OCI-LY1 (cell line): ENCODE data around the gene MTHFD1.

Experiments used
- EZH2 ChIP-seq: fragments of 200-600 bp; sonication (generic), shearing (Covaris generic); IDR thresholded peaks from 2 replicates; pipeline ENCODE4 v1.8.0; 2017; ENCODE audit warnings: borderline replicate concordance, mixed run types, mild to moderate bottlenecking, antibody characterized with exemption, low read length, moderate library complexity, mixed read lengths
- TF ChIP-seq, protein P1 (sequence below): fragments of 200-600 bp; sonication (generic), shearing (Covaris generic); IDR thresholded peaks from 2 replicates; pipeline ENCODE4 v1.5.1; 2017; ENCODE audit warnings: mild to moderate bottlenecking, antibody characterized with exemption, low read length, moderate library complexity, mixed read lengths

DNA sequence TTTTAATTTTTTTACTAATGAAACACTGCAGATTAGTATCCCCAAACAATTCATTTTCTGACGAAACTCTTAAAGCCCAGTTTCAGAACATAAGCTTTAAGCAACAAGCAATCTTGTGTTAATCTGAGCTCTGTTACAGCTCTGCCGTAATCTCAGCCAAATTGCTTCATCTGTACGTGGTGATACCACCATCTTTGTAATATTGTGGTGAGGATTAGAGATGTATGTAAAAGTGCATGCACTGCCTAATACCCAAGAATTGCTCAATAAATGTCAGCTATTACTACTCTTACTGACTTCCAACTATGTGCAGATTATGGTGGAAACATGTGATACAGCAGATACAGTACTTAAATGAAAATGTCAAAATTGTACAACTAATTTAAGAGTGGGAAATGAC is 78.9 kb downstream of the MTHFD1 start:
- TF ChIP-seq, protein P1, sequence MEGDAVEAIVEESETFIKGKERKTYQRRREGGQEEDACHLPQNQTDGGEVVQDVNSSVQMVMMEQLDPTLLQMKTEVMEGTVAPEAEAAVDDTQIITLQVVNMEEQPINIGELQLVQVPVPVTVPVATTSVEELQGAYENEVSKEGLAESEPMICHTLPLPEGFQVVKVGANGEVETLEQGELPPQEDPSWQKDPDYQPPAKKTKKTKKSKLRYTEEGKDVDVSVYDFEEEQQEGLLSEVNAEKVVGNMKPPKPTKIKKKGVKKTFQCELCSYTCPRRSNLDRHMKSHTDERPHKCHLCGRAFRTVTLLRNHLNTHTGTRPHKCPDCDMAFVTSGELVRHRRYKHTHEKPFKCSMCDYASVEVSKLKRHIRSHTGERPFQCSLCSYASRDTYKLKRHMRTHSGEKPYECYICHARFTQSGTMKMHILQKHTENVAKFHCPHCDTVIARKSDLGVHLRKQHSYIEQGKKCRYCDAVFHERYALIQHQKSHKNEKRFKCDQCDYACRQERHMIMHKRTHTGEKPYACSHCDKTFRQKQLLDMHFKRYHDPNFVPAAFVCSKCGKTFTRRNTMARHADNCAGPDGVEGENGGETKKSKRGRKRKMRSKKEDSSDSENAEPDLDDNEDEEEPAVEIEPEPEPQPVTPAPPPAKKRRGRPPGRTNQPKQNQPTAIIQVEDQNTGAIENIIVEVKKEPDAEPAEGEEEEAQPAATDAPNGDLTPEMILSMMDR = no peak
- no peak for TF ChIP-seq EZH2
